Naive thymus-derived CD4-positive, alpha-beta T cell (primary cell): ENCODE measurements around the gene STIL. TPM values are rescaled to one million over a fixed set of nuclear protein-coding genes. Genes with fewer than 3 reads are reported as not detected.

Experiments
- ATAC-seq: fragments of 150-1000 bp; cut with Tn5 transposase; 2 replicates; pipeline ENCODE4 v1.10.0; 2021; ENCODE audit warnings: mild to moderate bottlenecking, moderate library complexity
- CTCF ChIA-PET: fragments of 350-600 bp; sonication (Branson Sonifier 250); formaldehyde crosslinking; loops from one replicate; lab custom pipeline; 2021; ENCODE audit warnings: antibody characterized with exemption; lab: Charles Lee
- POLR2A ChIA-PET: fragments of 350-600 bp; sonication (Branson Sonifier 250); formaldehyde crosslinking; loops from one replicate; lab custom pipeline; 2021; ENCODE audit warnings: antibody characterized with exemption, inconsistent platforms; lab: Charles Lee
- DNase-seq, 9 donors: peaks; one replicate each; pipeline versions ENCODE4 v3.0.0 to v3.0.0-alpha.2; 2020 to 2022; ENCODE audit warnings: mixed read lengths in 1 of 9
- H3K27ac ChIP-seq: one replicate; pipeline ENCODE4 v1.7.0; 2013; ENCODE audit warnings: mild to moderate bottlenecking, low read depth, low read length, moderate library complexity
- H3K27me3 ChIP-seq, 2 donors: one replicate each; pipeline ENCODE4 v1.7.0; 2013; ENCODE audit warnings: low read length in 2 of 2, mild to moderate bottlenecking in 2 of 2, moderate library complexity in 2 of 2; ENCODE audit not compliant: control insufficient read depth in 2 of 2, insufficient read depth in 2 of 2
- H3K36me3 ChIP-seq, 3 experiments: 1 replicate in 2 of 3; 2 replicates in 1 of 3; pipeline ENCODE4 v1.7.0; 2013; ENCODE audit warnings: low read length in 3 of 3, mild to moderate bottlenecking in 3 of 3, moderate library complexity in 1 of 3; ENCODE audit not compliant: insufficient read depth in 3 of 3, control insufficient read depth in 2 of 3
- H3K4me1 ChIP-seq, 2 donors: one replicate each; pipeline ENCODE4 v1.7.0; 2013; ENCODE audit warnings: low read length in 2 of 2, mild to moderate bottlenecking in 2 of 2, moderate library complexity in 1 of 2; ENCODE audit not compliant: control insufficient read depth in 2 of 2, insufficient read depth in 2 of 2
- H3K4me3 ChIP-seq: 2 replicates; pipeline ENCODE4 v1.7.0; 2013; ENCODE audit warnings: mild to moderate bottlenecking, low read length
- H3K9me3 ChIP-seq, 3 experiments: 1 replicate in 2 of 3; 2 replicates in 1 of 3; pipeline ENCODE4 v1.7.0; 2013; ENCODE audit warnings: low read length in 3 of 3; ENCODE audit not compliant: control insufficient read depth in 2 of 3
- H3K27ac Mint-ChIP-seq, 9 donors: one replicate each; pipeline ENCODE4 v1.8.0; 2020 to 2022; ENCODE audit warnings: mixed read lengths in 9 of 9, mild to moderate bottlenecking in 8 of 9, moderate library complexity in 5 of 9, inconsistent platforms in 2 of 9
- H3K27me3 Mint-ChIP-seq, 5 donors: one replicate each; pipeline ENCODE4 v1.8.0; 2021 to 2022; ENCODE audit warnings: mixed read lengths in 5 of 5, mild to moderate bottlenecking in 1 of 5
- H3K36me3 Mint-ChIP-seq, 5 donors: one replicate each; pipeline ENCODE4 v1.8.0; 2020 to 2022; ENCODE audit warnings: mixed read lengths in 5 of 5, mild to moderate bottlenecking in 3 of 5, inconsistent platforms in 1 of 5
- H3K4me1 Mint-ChIP-seq, 7 donors: one replicate each; pipeline ENCODE4 v1.8.0; 2020 to 2022; ENCODE audit warnings: mixed read lengths in 7 of 7, mild to moderate bottlenecking in 3 of 7, inconsistent platforms in 1 of 7
- H3K4me3 Mint-ChIP-seq, 10 donors: one replicate each; pipeline ENCODE4 v1.8.0; 2020 to 2022; ENCODE audit warnings: mild to moderate bottlenecking in 10 of 10, mixed read lengths in 10 of 10, moderate library complexity in 6 of 10, inconsistent platforms in 2 of 10
- H3K9me3 Mint-ChIP-seq, 11 donors: one replicate each; pipeline ENCODE4 v1.8.0; 2020 to 2022; ENCODE audit warnings: mixed read lengths in 11 of 11, mild to moderate bottlenecking in 4 of 11, inconsistent platforms in 1 of 11, moderate library complexity in 1 of 11
- intact Hi-C, 2 donors: fragments of 100-400 bp; cut with micrococcal nuclease; formaldehyde crosslinking; loops; one replicate each; pipeline ENCODE4 v1.15.1; 2023
- polyA plus RNA-seq, 2 donors: library from polyadenylated mRNA; unstranded; fragments of 300-500 nt; fragmentation: Illumina TruSeq; gene quantifications; one replicate each; pipeline ENCODE4 v1.2.3, GENCODE V29; 2021
- total RNA-seq, 6 experiments: library from RNA in 5 of 6; stranded (reverse) in 5 of 6; gene quantifications; 1 replicate in 5 of 6; 2 replicates in 1 of 6; pipeline ENCODE4 v1.2.3 and lab custom pipeline; 2021 to 2026

STIL gene
- total and polyA plus RNA-seq, 7 experiments from 2014 or later = 0.47 to 28.5 (median 1.4) TPM

- Histone ChIP-seq H3K4me3 (no peak overlapping the region), H3K27ac (no peak overlapping the region), H3K9me3 (no peaks in the 10 kb centered on the region), H3K27me3 (peaks cover 23 to 53% of the 10 kb centered on the region in 2 donors), H3K36me3 (no peaks in the 10 kb centered on the region), H3K4me1 (peaks cover 12 to 13% of the 10 kb centered on the region in 2 donors)
- CTCF ChIA-PET = no interaction called here
- Mint-ChIP-seq H3K4me3 (peak overlapping the region; percentile 31 to 94 (median 66)), H3K27ac (peak overlapping the region in 1 of 9 donors; percentile 71), H3K36me3 (peaks cover 0 to 10% (median 1%) of the 10 kb centered on the region in 5 donors), H3K4me1 (peaks cover 8 to 42% (median 31%) of the 10 kb centered on the region in 7 donors), H3K9me3 (peaks cover 0 to 4% (median 0%) of the 10 kb centered on the region in 11 donors), H3K27me3 (peaks cover 77 to 92% (median 85%) of the 10 kb centered on the region in 5 donors)
- DNase-seq = no peak
- intact Hi-C loops = loop anchor here in 1 of 2 donors (2.0 to 5.0 kb wide), 2 partner anchors 207 to 477 kb away; no protein-coding TSS in a partner anchor
- no peak for ATAC-seq
- POLR2A ChIA-PET = no interaction called here
Measured at GRCh38 chr1:47229886-47230691, 83.9 kb downstream of the STIL start.

GRCh38 chr1:47229031-47229885 is 84.7 kb downstream of the STIL start:
- Histone ChIP-seq H3K27ac (no peak overlapping the region), H3K4me3 (no peak overlapping the region), H3K9me3 (no peaks in the 10 kb centered on the region), H3K27me3 (peaks cover 25 to 53% of the 10 kb centered on the region in 2 donors), H3K36me3 (no peaks in the 10 kb centered on the region), H3K4me1 (peaks cover 12 to 13% of the 10 kb centered on the region in 2 donors)
- peak overlapping the region in 5 of 10 donors; percentile 38 to 94 (median 80) for H3K4me3 Mint-ChIP-seq
- ChIA-PET CTCF (no interaction called here), POLR2A (no interaction called here)
- H3K4me1 Mint-ChIP-seq = peaks cover 8 to 42% (median 31%) of the 10 kb centered on the region in 7 donors
- H3K27ac Mint-ChIP-seq = peak overlapping the region in 1 of 9 donors; percentile 26
- DNase-seq (no peak), ATAC-seq (no peak)
- intact Hi-C loops = loop anchor here in 1 of 2 donors (2.0 kb wide), 1 partner anchor 208 kb away; no protein-coding TSS in a partner anchor
- peaks cover 74 to 84% (median 77%) of the 10 kb centered on the region in 5 donors for H3K27me3 Mint-ChIP-seq
- H3K36me3 Mint-ChIP-seq = peaks cover 0 to 10% (median 0%) of the 10 kb centered on the region in 5 donors
- H3K9me3 Mint-ChIP-seq = peaks cover 0 to 4% (median 0%) of the 10 kb centered on the region in 11 donors

- Histone ChIP-seq H3K36me3 (no peaks in the 10 kb centered on the region), H3K4me1 (peaks cover 12 to 13% of the 10 kb centered on the region in 2 donors), H3K27me3 (peaks cover 26 to 55% of the 10 kb centered on the region in 2 donors), H3K9me3 (no peaks in the 10 kb centered on the region), H3K27ac (no peak overlapping the region), H3K4me3 (no peak overlapping the region)
- peaks cover 8 to 42% (median 31%) of the 10 kb centered on the region in 7 donors for H3K4me1 Mint-ChIP-seq
- H3K36me3 Mint-ChIP-seq = peaks cover 0 to 10% (median 0%) of the 10 kb centered on the region in 5 donors
- H3K27me3 Mint-ChIP-seq = peaks cover 68 to 78% (median 71%) of the 10 kb centered on the region in 5 donors
- ChIA-PET POLR2A (no interaction called here), CTCF (no interaction called here)
- ATAC-seq (no peak), DNase-seq (no peak)
- no peak overlapping the region for H3K4me3 Mint-ChIP-seq
- peaks cover 0 to 4% (median 0%) of the 10 kb centered on the region in 11 donors for H3K9me3 Mint-ChIP-seq
- H3K27ac Mint-ChIP-seq = no peak overlapping the region
- intact Hi-C loops = loop anchor here in 1 of 2 donors (2.0 kb wide), 1 partner anchor 208 kb away; no protein-coding TSS in a partner anchor
Measured at GRCh38 chr1:47228644-47229030, 85.3 kb downstream of the STIL start.

- Histone ChIP-seq H3K9me3 (no peaks in the 10 kb centered on the region), H3K27me3 (peaks cover 21 to 56% of the 10 kb centered on the region in 2 donors), H3K27ac (no peak overlapping the region), H3K4me3 (no peak overlapping the region), H3K36me3 (no peaks in the 10 kb centered on the region), H3K4me1 (peaks cover 12 to 13% of the 10 kb centered on the region in 2 donors)
- intact Hi-C loops = loop anchor here in 1 of 2 donors (2.0 kb wide), 1 partner anchor 209 kb away; no protein-coding TSS in a partner anchor
- ATAC-seq (no peak), DNase-seq (no peak)
- H3K9me3 Mint-ChIP-seq = peaks cover 0 to 4% (median 0%) of the 10 kb centered on the region in 11 donors
- ChIA-PET CTCF (no interaction called here), POLR2A (no interaction called here)
- peaks cover 8 to 40% (median 29%) of the 10 kb centered on the region in 7 donors for H3K4me1 Mint-ChIP-seq
- H3K36me3 Mint-ChIP-seq = peaks cover 0 to 7% (median 0%) of the 10 kb centered on the region in 5 donors
- no peak overlapping the region for H3K27ac Mint-ChIP-seq
- peaks cover 57 to 67% (median 61%) of the 10 kb centered on the region in 5 donors for H3K27me3 Mint-ChIP-seq
- H3K4me3 Mint-ChIP-seq = peak overlapping the region in 2 of 10 donors; percentile 8 to 16
Measured at GRCh38 chr1:47227341-47228232, 86.4 kb downstream of the STIL start.

GRCh38 chr1:47226839-47227215 is 87.1 kb downstream of the STIL start:
- ChIA-PET CTCF (no interaction called here), POLR2A (no interaction called here)
- H3K27me3 ChIP-seq = peaks cover 19 to 52% of the 10 kb centered on the region in 2 donors
- no peak overlapping the region for H3K27ac ChIP-seq
- ATAC-seq = no peak
- Mint-ChIP-seq H3K4me1 (peaks cover 7 to 35% (median 25%) of the 10 kb centered on the region in 7 donors), H3K27me3 (peaks cover 53 to 64% (median 57%) of the 10 kb centered on the region in 5 donors), H3K36me3 (peaks cover 0 to 5% (median 0%) of the 10 kb centered on the region in 5 donors), H3K27ac (no peak overlapping the region), H3K4me3 (peak overlapping the region in 1 of 10 donors; percentile 38), H3K9me3 (peaks cover 0 to 4% (median 0%) of the 10 kb centered on the region in 11 donors)
- intact Hi-C loops = no loop called here
- no peak for DNase-seq
- peaks cover 12% of the 10 kb centered on the region in 2 donors for H3K4me1 ChIP-seq
- no peaks in the 10 kb centered on the region for H3K9me3 ChIP-seq
- H3K4me3 ChIP-seq = no peak overlapping the region
- no peaks in the 10 kb centered on the region for H3K36me3 ChIP-seq
